Measurements from ENCODE around the gene SCAPER. TPM values are rescaled to one million over a fixed set of nuclear protein-coding genes. Genes with fewer than 3 reads are reported as not detected.

Gene SCAPER
- polyA plus RNA-seq, 1 experiment, result 5.4 TPM

DNA sequence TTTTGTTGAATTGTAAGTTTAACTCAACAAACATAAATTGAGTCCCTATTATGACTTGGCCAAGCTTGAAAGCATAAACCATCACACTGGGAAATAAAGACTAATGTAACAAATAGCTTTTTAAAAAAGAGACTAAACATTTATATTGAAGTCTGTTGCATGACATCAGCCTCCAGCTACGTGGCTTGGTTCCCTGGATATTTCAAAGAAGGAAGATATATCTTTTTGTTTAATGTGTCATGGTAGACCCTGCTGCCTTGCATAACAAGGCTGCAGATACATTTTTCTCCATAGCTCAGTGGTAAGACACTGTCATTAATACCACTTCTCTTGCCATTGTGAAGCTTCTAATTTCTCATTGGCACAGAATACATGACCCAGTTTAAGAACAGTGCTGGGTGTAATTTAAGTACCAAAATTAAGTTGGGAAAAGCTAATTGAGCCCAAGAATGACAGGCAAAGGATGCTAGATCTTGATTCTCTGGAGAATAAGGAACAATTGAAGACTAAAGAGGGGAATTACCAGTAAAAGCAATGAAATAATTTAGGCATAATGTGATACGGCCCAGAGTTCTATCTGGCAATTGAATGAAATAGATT is 40.5 kb upstream of the SCAPER start:
- H3K27ac ChIP-seq (ENCODE audit: low read depth, low read length), result no peak overlapping the region
- CTCF ChIA-PET, result no interaction called here
- peak; percentile 50 for DNase-seq (ENCODE audit: low read depth, low spot score)

DNA sequence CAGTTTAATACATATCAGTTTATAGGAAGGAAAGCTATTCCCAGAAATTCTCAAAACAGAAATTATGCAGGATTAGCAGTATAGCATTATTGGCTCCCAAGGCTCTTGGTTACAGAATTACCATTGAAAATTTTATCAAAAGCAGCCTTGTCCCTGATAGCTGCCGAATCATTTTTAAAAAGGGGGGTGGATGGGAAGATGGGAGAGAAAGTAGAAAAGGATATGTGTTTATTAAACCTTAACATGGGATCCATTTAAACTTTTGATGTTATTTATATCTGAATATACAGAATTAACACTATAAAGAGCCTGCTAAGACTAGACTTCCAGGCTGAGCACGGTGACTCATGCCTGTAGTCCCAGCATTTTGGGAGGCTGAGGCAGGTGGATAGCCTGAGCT is 37.2 kb upstream of the SCAPER start:
- Histone ChIP-seq H3K27ac (ENCODE audit: low read depth, low read length) (no peak overlapping the region), H3K9me3 (ENCODE audit: control insufficient read depth, insufficient read depth, low read length) (no peaks in the 10 kb centered on the region), H3K27me3 (ENCODE audit: control insufficient read depth, insufficient read depth, low read length) (no peaks in the 10 kb centered on the region), H3K4me3 (ENCODE audit: low read depth, low read length) (no peak overlapping the region)
- ChIA-PET POLR2A (no interaction called here), CTCF (interaction anchor here (0.6 to 1.8 kb wide), 6 partner anchors 11 to 601 kb away, joined by 3 to 16 read pairs (median 4); partner anchors contain the start of gene RCN2)
- TF ChIP-seq, protein P1, sequence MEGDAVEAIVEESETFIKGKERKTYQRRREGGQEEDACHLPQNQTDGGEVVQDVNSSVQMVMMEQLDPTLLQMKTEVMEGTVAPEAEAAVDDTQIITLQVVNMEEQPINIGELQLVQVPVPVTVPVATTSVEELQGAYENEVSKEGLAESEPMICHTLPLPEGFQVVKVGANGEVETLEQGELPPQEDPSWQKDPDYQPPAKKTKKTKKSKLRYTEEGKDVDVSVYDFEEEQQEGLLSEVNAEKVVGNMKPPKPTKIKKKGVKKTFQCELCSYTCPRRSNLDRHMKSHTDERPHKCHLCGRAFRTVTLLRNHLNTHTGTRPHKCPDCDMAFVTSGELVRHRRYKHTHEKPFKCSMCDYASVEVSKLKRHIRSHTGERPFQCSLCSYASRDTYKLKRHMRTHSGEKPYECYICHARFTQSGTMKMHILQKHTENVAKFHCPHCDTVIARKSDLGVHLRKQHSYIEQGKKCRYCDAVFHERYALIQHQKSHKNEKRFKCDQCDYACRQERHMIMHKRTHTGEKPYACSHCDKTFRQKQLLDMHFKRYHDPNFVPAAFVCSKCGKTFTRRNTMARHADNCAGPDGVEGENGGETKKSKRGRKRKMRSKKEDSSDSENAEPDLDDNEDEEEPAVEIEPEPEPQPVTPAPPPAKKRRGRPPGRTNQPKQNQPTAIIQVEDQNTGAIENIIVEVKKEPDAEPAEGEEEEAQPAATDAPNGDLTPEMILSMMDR (IDR thresholded peaks at IDR 0.05; ENCODE audit: low read depth, low read length), result no peak
- DNase-seq (ENCODE audit: low read depth, low spot score), result no peak

More for the DNA sequence above, 40.5 kb upstream of the SCAPER start:
- Histone ChIP-seq H3K4me3 (ENCODE audit: low read depth, low read length) (no peak overlapping the region), H3K27me3 (ENCODE audit: control insufficient read depth, insufficient read depth, low read length) (no peaks in the 10 kb centered on the region), H3K9me3 (ENCODE audit: control insufficient read depth, insufficient read depth, low read length) (no peaks in the 10 kb centered on the region)
- POLR2A ChIA-PET, result interaction anchor here (0.5 to 1.1 kb wide), 3 partner anchors 14 to 659 kb away, joined by 3 to 4 read pairs (median 3); partner anchors contain the start of gene RCN2
- TF ChIP-seq, protein P1 (IDR thresholded peaks at IDR 0.05; ENCODE audit: low read depth, low read length), result no peak

DNA sequence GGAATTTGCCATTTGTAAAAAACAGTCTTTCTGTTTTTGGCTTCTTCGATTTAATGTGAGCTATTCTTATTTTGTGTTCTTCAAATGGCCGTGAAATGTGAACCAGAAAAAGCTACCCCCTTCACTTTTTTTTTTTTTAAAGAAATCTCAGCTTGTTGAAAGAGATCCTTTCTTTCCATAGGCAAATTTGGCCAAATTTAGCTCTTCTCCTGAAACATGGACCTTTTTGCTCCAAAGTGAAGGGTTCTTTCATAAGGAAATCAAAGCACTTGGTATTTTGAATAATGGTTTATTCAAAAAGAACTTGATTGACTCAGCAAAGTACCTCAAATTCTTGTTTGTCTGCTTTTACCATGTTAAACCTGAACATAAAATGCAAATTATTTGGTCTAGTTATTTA is 36.5 kb upstream of the SCAPER start:
- ChIA-PET CTCF (interaction anchor here (0.6 to 1.8 kb wide), 10 partner anchors 10 to 934 kb away, joined by 3 to 16 read pairs (median 3); partner anchors contain the start of gene RCN2), POLR2A (interaction anchor here (0.5 kb wide), 1 partner anchor 586 kb away, joined by 3 read pairs; no protein-coding TSS in a partner anchor)
- DNase-seq (ENCODE audit: low read depth, low spot score), result no peak
- H3K27me3 ChIP-seq (ENCODE audit: control insufficient read depth, insufficient read depth, low read length), result no peaks in the 10 kb centered on the region
- TF ChIP-seq, protein P1 (IDR thresholded peaks at IDR 0.05; ENCODE audit: low read depth, low read length), result no peak
- H3K27ac ChIP-seq (ENCODE audit: low read depth, low read length), result no peak overlapping the region
- no peak overlapping the region for H3K4me3 ChIP-seq (ENCODE audit: low read depth, low read length)
- no peaks in the 10 kb centered on the region for H3K9me3 ChIP-seq (ENCODE audit: control insufficient read depth, insufficient read depth, low read length)

DNA sequence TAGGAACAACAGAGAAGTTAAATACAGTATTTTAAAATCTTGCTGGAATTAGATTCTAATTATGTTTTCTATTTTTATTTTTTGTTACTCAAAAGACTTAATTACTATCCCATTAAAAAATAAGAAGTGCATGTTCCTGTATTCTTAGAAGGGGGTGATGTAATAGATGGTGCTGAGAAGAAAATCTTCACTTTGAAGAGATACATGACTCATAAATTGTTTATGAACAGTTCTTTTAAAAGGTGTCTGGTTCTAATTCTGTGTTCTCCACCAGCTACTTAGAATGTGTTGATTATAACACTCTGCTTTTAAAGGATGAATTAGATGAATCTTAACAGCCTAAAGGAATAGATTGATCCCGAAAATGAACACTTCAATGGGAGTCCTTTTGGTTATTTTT is 34.6 kb upstream of the SCAPER start:
- CTCF ChIA-PET, result interaction anchor here (0.6 to 0.7 kb wide), 3 partner anchors 604 to 700 kb away, joined by 4 to 8 read pairs (median 5); no protein-coding TSS in a partner anchor
- no peaks in the 10 kb centered on the region for H3K27me3 ChIP-seq (ENCODE audit: control insufficient read depth, insufficient read depth, low read length)
- POLR2A ChIA-PET, result interaction anchor here (0.6 kb wide), 1 partner anchor 722 kb away, joined by 3 read pairs; no protein-coding TSS in a partner anchor

DNA sequence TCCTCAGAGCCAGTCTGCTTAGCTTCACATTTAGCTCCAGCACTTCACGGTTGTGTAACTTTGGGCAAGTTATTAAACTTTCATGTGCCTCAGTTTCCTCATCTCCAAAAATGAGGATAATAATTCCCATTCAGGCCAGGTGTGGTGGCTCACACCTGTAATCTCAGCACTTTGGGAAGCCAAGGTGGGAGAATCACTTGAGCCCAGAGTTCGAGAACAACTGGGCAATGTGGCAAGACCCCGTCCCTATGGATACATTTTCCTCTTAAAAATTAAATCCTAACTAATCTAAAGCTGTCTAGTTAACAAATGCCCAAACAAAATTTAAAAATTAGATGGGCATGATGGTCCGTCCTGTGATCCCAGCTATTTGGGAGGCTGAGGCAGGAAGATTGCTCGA is 33.6 kb upstream of the SCAPER start:
- TF ChIP-seq, protein P1 (IDR thresholded peaks at IDR 0.05; ENCODE audit: low read depth, low read length), result no peak
- no peak for DNase-seq (ENCODE audit: low read depth, low spot score)
- no peaks in the 10 kb centered on the region for H3K9me3 ChIP-seq (ENCODE audit: control insufficient read depth, insufficient read depth, low read length)
- no peaks in the 10 kb centered on the region for H3K27me3 ChIP-seq (ENCODE audit: control insufficient read depth, insufficient read depth, low read length)
- ChIA-PET CTCF (no interaction called here), POLR2A (no interaction called here)
- H3K4me3 ChIP-seq (ENCODE audit: low read depth, low read length), result no peak overlapping the region
- no peak overlapping the region for H3K27ac ChIP-seq (ENCODE audit: low read depth, low read length)

More for the DNA sequence above, 34.6 kb upstream of the SCAPER start:
- Histone ChIP-seq H3K27ac (ENCODE audit: low read depth, low read length) (no peak overlapping the region), H3K4me3 (ENCODE audit: low read depth, low read length) (no peak overlapping the region), H3K9me3 (ENCODE audit: control insufficient read depth, insufficient read depth, low read length) (no peaks in the 10 kb centered on the region)
- no peak for DNase-seq (ENCODE audit: low read depth, low spot score)
- TF ChIP-seq, protein P1 (IDR thresholded peaks at IDR 0.05; ENCODE audit: low read depth, low read length), result no peak
